ENCODE data around the gene ENTHD1.
A peak's percentile ranks its signal among the peaks of the same experiment; 100 is the strongest.

ENTHD1 gene

DNA sequence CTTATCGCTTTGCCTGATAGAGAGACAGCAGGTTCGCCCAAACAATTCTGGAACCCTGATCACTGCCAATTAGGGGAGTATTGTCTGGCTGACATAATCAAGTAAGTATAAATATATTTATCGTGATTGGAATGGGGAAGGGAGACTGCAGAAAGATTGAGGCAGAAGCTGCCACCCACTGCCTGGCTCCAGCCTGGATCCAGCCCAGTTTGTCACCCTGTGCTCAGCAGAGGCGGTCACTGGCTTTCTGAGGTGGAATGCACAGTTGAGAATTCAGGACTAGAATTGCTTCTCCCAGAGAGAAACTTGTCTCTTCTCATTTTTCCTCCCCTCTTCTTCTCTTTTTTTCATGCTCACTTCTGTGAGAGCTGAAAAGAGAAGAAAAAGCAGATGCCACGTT is 33.2 kb upstream of the ENTHD1 start:
- no peak for DNase-seq
- intact Hi-C loops (cut with DNase I), result no loop called here

DNA sequence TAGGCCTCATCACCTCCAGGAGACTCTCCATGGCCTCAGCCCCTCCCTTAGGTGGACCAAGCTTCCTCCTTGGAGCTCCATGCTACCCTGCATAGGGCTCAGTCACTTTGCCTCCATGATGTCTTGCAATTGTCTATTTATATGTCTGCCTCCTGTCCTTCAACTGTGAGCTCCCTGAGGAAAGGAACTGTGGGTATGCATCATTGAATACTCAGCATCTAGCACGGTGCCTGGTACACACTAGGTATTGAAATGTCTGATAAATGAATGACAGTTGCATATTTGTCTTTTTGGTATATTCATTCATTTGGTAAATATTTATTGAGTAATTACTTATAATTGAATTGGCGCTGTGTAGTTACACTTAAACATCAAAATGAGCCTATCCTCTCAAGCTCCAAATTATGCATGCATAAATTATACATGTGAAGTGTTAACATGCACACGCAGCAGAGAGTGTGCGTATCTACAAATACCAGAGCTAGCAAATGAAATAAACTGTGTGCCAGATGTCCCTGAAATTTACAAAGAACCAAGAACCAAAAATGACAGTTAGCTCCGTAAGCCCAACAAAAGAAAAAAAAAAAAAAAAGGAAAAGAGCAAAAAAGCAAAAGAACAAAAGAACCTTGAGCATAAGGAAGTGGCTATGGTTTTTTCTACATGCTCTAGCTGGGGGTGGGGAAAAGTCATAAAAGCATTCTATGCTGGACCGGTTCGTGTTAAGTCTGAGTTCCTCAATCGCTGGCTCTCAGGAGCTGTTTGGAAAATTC is 32.5 kb upstream of the ENTHD1 start:
- no peak for DNase-seq
- intact Hi-C loops (cut with DNase I), result no loop called here

- DNase-seq, result no peak
- intact Hi-C loops (cut with DNase I), result no loop called here
Measured at GRCh38 chr22:39925273-39925672, 31.7 kb upstream of the ENTHD1 start.

DNA sequence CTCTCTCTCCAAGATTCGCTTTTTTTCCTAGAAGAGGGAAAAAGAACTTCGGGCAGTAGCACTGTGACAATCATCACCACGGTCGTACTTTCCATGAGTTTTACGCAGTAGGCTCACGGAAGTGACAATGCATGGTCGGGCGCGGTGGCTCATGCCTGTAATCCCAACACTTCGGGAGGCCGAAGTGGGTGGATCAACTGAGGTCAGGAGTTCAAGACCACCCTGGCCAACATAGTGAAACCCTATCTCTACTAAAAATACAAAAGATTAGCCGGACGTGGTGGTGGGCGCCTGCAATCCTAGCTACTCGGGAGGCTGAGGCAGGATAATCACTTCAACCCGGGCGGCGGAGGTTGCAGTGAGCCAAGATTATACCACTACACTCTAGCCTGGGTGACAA is 30.7 kb upstream of the ENTHD1 start:
- intact Hi-C loops (cut with DNase I), result no loop called here
- no peak for DNase-seq

DNA sequence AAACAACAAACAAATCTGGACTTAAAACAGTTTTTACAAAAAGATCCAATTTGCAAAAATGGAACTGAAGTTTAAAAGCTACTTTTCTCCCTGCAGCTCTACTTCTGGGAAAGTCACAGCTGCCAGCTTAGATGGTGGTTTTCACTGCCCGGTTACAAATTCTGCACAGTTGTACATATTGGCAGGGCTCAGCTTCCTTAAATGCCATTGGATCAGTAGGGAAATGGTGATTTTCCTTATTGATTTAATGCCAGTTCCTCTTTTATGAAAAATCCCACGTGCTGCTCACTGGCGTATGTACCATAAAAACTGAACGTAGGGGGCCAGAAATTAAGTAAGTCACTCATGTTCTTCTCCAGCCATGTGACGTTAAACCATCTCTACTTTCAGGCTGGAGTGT is 30.1 kb upstream of the ENTHD1 start:
- intact Hi-C loops (cut with DNase I), result no loop called here
- DNase-seq, result no peak

GRCh38 chr22:39920134-39920743 is 26.7 kb upstream of the ENTHD1 start:
- DNase-seq, result no peak
- intact Hi-C loops (cut with DNase I), result no loop called here

DNA sequence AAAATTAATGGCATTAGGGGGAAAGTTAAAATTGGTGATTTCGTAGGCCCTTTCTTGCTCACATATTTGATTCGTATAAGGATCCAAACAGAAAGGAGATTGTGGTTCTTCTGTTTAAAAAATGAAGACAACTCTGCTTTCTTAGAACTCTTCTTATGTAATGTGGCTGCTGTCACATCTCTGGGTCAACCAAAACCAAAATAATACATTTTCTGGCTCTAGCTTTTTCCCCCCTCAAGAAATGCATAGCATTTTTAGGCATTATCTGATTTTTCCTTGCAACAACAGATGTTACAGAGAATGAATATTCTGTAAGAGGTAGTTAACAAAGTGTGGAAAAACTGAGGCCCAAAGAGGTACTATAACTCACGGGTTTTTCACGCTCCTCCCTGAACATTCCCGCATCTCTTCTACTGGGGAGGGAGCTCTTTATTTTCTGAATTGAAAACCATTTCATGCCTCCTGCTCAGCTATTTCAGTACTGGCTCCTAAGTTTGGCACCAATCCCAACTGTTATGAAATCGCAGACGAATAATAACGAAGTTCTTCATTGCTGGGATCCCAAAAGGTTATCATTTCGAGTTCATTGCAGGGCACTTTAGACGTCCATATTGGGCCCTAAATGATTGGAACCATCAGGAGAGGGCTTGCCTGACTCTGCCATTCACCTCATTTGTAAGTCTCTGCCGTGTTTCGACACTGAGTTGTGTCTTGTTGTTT is 24.4 kb upstream of the ENTHD1 start:
- DNase-seq, result peak in 5 of 42 donors; percentile 10 to 52 (median 19)
- intact Hi-C loops (cut with DNase I), result no loop called here

- DNase-seq, result no peak
- intact Hi-C loops (cut with DNase I), result no loop called here
Measured at GRCh38 chr22:39917197-39917643, 23.7 kb upstream of the ENTHD1 start.

DNA sequence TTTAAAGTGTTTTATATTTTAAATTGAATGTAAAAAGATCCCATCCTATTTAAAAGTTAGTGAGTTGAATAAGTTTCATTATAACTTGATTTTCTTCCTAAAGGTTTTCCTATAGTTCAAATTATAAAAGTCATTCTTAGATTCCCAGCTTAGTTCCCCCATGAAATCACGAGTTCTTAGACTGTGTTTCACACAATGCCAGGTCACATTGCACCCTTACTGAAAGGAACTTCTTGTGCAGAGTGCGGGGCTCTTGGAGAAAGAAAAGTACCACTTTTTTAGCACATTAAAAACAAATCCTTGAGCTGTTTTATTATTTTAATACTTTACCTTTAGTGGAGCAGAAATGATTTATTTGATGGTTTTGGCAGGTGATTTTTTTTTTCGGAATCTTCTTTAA is 22.9 kb upstream of the ENTHD1 start:
- intact Hi-C loops (cut with DNase I), result no loop called here
- DNase-seq, result no peak

- no peak for DNase-seq
Measured at GRCh38 chr22:39915295-39915726, 21.8 kb upstream of the ENTHD1 start.

GRCh38 chr22:39914584-39914983 is 21.0 kb upstream of the ENTHD1 start:
- DNase-seq, result no peak
- intact Hi-C loops (cut with DNase I), result no loop called here

More at GRCh38 chr22:39915295-39915726, 21.8 kb upstream of the ENTHD1 start:
- intact Hi-C loops (cut with DNase I), result no loop called here

- DNase-seq, result no peak
- intact Hi-C loops (cut with DNase I), result no loop called here
Measured at GRCh38 chr22:39913886-39914285, 20.3 kb upstream of the ENTHD1 start.

GRCh38 chr22:39913321-39913720 is 19.8 kb upstream of the ENTHD1 start:
- no peak for DNase-seq
- intact Hi-C loops (cut with DNase I), result no loop called here

DNA sequence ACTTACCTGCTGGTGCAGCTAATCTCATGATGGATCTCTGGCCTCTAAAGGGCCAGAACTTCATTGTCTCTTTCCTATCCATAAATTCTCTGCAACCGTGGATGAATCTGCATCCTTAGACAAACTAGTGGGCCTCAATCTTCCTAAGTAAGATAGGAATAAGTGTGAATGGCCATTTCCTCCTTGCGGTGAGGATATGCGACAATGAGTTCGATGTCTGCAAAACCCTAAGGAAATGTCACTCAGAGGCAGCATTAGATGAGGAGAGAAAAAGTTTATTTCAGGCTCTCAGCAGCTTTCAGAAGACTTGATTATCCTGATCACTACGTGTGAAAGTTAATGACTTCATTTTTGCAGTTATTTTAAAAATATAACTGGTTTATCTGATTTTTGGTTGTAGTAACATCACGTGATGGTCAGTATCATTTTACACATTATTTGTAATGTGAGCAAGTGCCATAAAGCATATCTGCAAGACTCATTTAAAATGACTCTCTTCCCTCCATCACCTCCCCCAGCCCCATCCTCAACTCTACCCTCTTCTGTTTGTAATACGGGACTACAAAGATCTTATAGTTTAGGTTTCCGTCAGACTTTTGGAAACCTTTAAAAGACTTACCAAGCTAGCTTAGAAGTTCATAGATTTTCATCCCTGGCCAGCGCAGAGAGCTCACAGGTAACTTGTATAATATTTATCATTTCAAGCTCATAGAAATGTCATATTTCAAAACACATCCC is 17.5 kb upstream of the ENTHD1 start:
- DNase-seq, result no peak
- intact Hi-C loops (cut with DNase I), result no loop called here

DNA sequence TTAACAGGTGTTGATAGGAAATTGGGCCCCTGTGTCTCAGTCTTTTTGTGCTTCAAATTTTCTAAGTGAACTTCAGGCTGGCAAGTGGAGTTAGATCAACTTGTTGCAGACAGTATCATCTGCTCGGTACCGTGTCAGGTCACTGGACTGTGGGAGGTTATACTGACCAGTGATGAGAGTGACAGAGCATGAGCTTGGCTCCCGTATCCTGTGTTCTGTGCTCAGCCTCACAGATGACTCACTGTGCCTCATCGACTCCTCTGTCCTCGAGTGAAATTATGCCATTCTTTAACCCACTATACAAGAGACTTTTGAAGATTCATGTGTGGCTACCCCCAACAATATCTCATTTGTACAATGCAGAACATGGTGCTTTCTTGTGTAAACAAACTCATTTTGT is 15.2 kb upstream of the ENTHD1 start:
- no peak for DNase-seq
- intact Hi-C loops (cut with DNase I), result no loop called here

DNA sequence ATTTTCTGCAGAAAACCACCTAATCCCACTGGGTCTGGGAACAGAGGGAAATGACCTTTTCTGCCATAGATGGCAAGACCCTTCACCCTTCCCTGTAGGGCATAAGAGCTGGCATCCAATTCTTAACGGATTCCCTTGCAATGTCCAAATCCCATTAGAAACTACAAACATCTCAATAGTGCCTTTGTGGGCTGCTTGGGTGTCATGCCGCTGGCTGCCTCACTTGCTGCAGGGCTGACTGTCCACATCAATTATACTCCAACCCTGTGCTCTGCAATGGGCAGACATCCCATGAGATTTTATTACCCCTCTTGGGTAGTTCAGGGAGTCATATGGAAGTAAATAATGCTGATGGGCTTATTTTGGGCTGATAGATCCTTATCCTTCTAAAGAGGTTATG is 14.6 kb upstream of the ENTHD1 start:
- intact Hi-C loops (cut with DNase I), result no loop called here
- DNase-seq, result no peak

DNA sequence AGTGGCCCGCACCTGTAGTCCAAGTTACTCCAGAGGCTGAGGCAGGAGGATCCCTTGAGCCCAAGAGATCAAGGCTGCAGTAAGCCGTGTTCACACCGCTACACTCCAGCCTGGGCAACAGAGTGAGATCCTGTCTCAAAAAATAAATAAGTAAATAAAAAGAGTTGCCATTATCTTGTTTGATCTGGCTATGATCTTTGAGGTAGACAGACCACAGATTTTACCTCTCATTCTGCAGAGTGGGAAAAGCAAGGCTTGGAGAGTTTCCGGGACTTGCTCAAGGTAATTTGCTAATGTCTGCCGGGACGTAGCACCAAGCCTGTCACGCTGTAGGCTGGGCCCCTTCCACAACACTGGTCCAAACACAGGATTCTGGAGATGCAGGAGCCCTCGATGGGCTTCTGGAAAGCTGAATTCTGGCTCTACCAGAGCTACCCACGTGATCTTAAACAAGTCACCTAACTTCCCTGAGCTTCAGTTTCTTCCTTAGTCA is 14.1 kb upstream of the ENTHD1 start:
- DNase-seq, result no peak
- intact Hi-C loops (cut with DNase I), result no loop called here

- intact Hi-C loops (cut with DNase I), result no loop called here
- no peak for DNase-seq
Measured at GRCh38 chr22:39907047-39907446, 13.5 kb upstream of the ENTHD1 start.

DNA sequence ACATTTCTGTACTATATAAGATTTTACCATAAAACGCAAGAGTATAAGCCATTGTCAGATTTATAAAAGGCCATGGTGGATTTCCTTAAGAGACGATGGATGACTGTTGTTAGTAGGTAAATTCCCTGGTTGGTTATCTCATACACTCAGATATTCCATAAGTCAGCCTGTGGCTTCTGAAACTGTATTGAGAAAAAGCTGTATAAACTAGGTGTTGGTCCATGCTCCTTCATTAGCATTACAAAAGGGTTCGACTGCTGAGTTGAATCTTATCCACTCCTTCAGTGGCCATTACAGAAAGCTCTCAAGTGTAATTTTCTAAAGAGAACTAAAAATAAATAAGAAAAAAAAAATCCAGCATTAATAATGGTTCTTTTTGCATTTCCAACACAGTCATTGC is 12.6 kb upstream of the ENTHD1 start:
- intact Hi-C loops (cut with DNase I), result no loop called here
- no peak for DNase-seq

DNA sequence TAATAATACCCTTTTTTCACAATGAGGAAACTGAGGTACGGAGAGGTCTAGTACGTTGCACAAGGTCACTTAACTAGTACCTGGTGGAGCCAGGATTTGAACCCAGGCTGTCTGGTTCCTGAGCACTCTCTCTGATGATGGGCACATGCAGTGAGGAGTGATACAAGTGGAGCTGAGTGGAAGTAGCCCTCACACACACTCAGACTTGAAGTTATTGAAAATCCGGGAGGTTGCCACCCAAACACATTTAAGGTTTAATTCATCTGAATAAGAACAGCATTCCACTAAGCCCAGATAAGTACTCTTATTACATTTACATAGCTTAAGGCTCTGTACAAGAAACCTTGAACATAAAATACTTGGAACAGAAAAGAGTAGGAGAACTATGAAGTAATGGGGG is 12.1 kb upstream of the ENTHD1 start:
- no peak for DNase-seq
- intact Hi-C loops (cut with DNase I), result no loop called here

All from head of caudate nucleus (tissue), 42 donors.